ENCODE results near the gene SLC9A8. TPM values are rescaled to one million over a fixed set of nuclear protein-coding genes. Genes with fewer than 3 reads are reported as not detected.

Gene SLC9A8
- total and polyA plus RNA-seq, 9 of the 15 experiments (the other 6 are each of a cell fraction or from before 2014, with no cell fraction given): 0.56 to 9.7 (median 5.0) TPM

- no peak for TF ChIP-seq EWSR1 (IDR thresholded peaks at IDR 0.05; ENCODE audit: borderline replicate concordance, low read depth, partially characterized antibody)
- TF ChIP-seq SNAPC5 (CRISPR knock-in tag; IDR thresholded peaks at IDR 0.05): no peak
- no peak for TF ChIP-seq CUX1 (CRISPR knock-in tag; IDR thresholded peaks at IDR 0.05)
- peak; percentile 47; the same call in 1 of the 2 replicates for TF ChIP-seq E2F1 (CRISPR knock-in tag; IDR thresholded peaks at IDR 0.05)
- TF ChIP-seq JUND (IDR thresholded peaks at IDR 0.05; ENCODE audit: borderline replicate concordance, low read depth, low read length): peak; percentile 93
- peak; percentile 89; the same call in 2 of the 3 replicates for TF ChIP-seq JUND (tag; IDR thresholded peaks at IDR 0.05; ENCODE audit: borderline replicate concordance, low read depth, low read length)
- TF ChIP-seq CBX8 (IDR thresholded peaks at IDR 0.05; ENCODE audit: borderline replicate concordance, extremely low read depth, low read depth, low read length, poor library complexity, severe bottlenecking): no peak
- TF ChIP-seq C11orf30 (IDR thresholded peaks at IDR 0.05; ENCODE audit: low read depth): 0 out of 2 replicates have a peak, but pooled peaks have one; percentile 20
- no peak for TF ChIP-seq BCL6 (CRISPR knock-in tag; IDR thresholded peaks at IDR 0.05)
- no peak for TF ChIP-seq HDAC8 (tag; IDR thresholded peaks at IDR 0.05)
- TF ChIP-seq ELF1 (tag; IDR thresholded peaks at IDR 0.05): peak; percentile 92
- TF ChIP-seq ZNF146 (CRISPR knock-in tag; IDR thresholded peaks at IDR 0.05; ENCODE audit: unreplicated experiment): no peak
- TF ChIP-seq NRF1 (conservative IDR thresholded peaks at IDR 0.05 in 1 of 2, IDR thresholded peaks at IDR 0.05 in 1 of 2): peak; percentile 79 to 81
- no peak for TF ChIP-seq ZNF133 (CRISPR knock-in tag; IDR thresholded peaks at IDR 0.05)
- no peak for TF ChIP-seq TSHZ1 (CRISPR knock-in tag; IDR thresholded peaks at IDR 0.05)
- TF ChIP-seq POLR2A (conservative IDR thresholded peaks at IDR 0.05): peak; percentile 77
Measured at GRCh38 chr20:49812507-49813304, at the start of gene SLC9A8 (continued).

All from K562 (cell line).